Erythroblast (primary cell): Measurements from ENCODE around the gene SLC35G1.

Experiments used
- DNase-seq, 2 experiments: peaks; one replicate each; lab custom pipeline; 2025; lab: John Stamatoyannopoulos, UW
- GATA1 ChIP-seq: IDR thresholded peaks from 2 replicates; pipeline ENCODE4 v1.6.1; 2011; ENCODE audit warnings: low read depth, mild to moderate bottlenecking, control low read depth, low read length, moderate library complexity
- POLR2A ChIP-seq: IDR thresholded peaks from 2 replicates; pipeline ENCODE4 v1.6.1; 2011; ENCODE audit warnings: mild to moderate bottlenecking, low read length

SLC35G1 gene

DNA sequence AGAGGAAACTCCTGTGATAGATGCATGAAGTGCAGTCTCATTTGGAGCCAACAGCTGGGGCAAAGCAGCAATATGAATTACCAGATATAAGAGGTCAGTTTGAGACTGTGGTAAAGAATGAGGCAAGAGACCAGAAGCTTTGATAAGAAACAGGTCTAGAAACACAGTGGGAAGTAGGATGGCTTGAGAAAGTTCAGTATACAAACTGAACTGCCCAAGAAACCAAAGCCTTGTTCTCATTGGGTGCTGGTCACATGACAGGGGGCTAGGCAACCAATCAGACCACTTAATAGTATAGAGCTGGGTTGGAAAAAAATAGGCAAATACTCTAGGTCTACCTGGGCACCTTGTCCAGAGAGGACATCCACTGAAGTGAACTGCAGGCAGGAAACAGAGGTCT is 53.7 kb downstream of the SLC35G1 start:
- TF ChIP-seq GATA1 (no peak), POLR2A (no peak)
- no peak for DNase-seq

DNA sequence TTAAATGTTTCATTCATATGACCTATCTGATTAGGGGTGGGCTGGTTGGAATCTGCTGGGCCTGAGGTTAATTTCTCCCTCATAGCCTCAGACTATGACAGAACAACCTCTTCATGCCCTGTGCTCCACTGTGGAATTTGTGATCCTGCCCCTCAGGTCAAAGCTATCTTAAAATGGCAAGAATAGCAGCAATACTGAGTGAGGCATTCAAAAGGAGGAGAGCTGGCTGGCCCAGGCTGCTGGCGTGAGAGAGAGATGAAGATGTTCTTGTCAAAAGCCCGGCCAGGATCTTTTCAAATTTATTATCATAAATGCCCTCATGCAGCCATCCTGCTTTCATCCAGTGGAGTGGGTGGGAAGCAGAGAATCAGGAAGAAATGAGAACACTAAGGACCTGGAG is 58.1 kb downstream of the SLC35G1 start:
- DNase-seq, result no peak
- TF ChIP-seq POLR2A (no peak), GATA1 (no peak)
